Prostate gland (tissue), 2 donors: ENCODE measurements around the gene GRID2. TPM values are rescaled to one million over a fixed set of nuclear protein-coding genes. Genes with fewer than 3 reads are reported as not detected.

Source experiments
- DNase-seq: peaks from one replicate; pipeline ENCODE4 v3.0.0-alpha.2; 2019; ENCODE audit warnings: low spot score
- H3K27ac ChIP-seq, 2 donors: fragments of 200-600 bp; sonication (generic); 2 replicates each; pipeline ENCODE4 v1.5.1; 2017 to 2019
- H3K27me3 ChIP-seq: fragments of 200-600 bp; sonication (generic); replicated peaks from 2 replicates; pipeline ENCODE4 v1.5.1; 2019; ENCODE audit not compliant: insufficient read depth
- H3K36me3 ChIP-seq, 2 donors: fragments of 200-600 bp; sonication (generic); 1 replicate in 1 of 2; 2 replicates in 1 of 2; pipeline versions ENCODE4 v1.5.1 to v1.8.1; 2017 to 2019
- H3K4me1 ChIP-seq: fragments of 200-600 bp; sonication (generic); replicated peaks from 2 replicates; pipeline ENCODE4 v1.5.1; 2019
- H3K4me3 ChIP-seq, 2 donors: fragments of 200-600 bp; sonication (generic); 2 replicates each; pipeline ENCODE4 v1.5.1; 2017 to 2019
- H3K9me3 ChIP-seq: fragments of 200-600 bp; sonication (generic); 2 replicates; pipeline ENCODE4 v1.5.1; 2017
- CTCF ChIP-seq, 4 experiments: fragments of 200-600 bp in 2 of 4; fragments of 450-650 bp in 2 of 4; sonication (generic) in 2 of 4; IDR thresholded peaks; 1 replicate in 3 of 4; 2 replicates in 1 of 4; pipeline ENCODE4 v1.5.1; 2016 to 2019; ENCODE audit warnings: antibody characterized with exemption in 4 of 4, mild to moderate bottlenecking in 2 of 4, moderate library complexity in 2 of 4
- POLR2A ChIP-seq: fragments of 450-650 bp; IDR thresholded peaks from one replicate; pipeline ENCODE4 v1.6.1; 2016; ENCODE audit warnings: antibody characterized with exemption, mild to moderate bottlenecking
- POLR2AphosphoS5 ChIP-seq: sonication (generic); formaldehyde crosslinking; IDR thresholded peaks from one replicate; pipeline ENCODE4 v1.6.1; 2017; ENCODE audit warnings: antibody characterized with exemption
- whole genome bisulfite sequencing: methylation state at CpG from one replicate; pipeline ENCODE4 v1.1.5; 2018; 5-methylcytosine and 5-hydroxymethylcytosine counted together
- intact Hi-C: fragments of 100-400 bp; cut with DNase I; formaldehyde crosslinking; loops from one replicate; pipeline ENCODE4 v1.14.2; 2022
- total RNA-seq, 2 donors: library from RNA; depleted of rRNA; stranded (reverse); fragments of >200 nt; gene quantifications; one replicate each; pipeline ENCODE4 v1.1.0, GENCODE V29; 2016

GRID2 gene
- total RNA-seq, 2 donors from 2014 or later, result 0.09 to 11.0 TPM

DNA sequence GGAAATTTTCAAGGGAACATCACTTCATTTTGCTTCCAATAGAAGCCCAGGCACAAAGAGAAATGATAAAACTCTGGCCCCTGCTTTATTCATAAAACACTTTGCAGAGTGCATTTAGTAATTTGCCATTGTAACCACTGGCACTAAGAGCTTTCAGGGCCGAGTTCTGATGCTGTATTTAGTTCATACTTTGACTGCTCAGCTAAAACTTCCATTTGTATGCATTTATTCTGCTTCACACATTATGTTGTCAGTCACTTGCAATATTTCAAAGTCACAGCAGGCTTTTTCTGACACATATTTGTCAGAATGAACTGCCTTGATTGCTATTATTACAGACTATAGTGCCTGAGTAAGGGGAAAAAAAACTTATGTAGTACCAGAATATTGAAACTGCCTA is 1350.4 kb downstream of the GRID2 start:
- no peaks in the 10 kb centered on the region for H3K9me3 ChIP-seq
- no peaks in the 10 kb centered on the region for H3K4me1 ChIP-seq
- H3K27me3 ChIP-seq, result no peaks in the 10 kb centered on the region
- no peaks in the 10 kb centered on the region for H3K36me3 ChIP-seq
- H3K27ac ChIP-seq, result no peak overlapping the region
- intact Hi-C loops, result no loop called here
- WGBS, result 74% methylated on average over 1 of the region's 1 CpG
- TF ChIP-seq CTCF (IDR thresholded peaks at IDR 0.05) (no peak), POLR2AphosphoS5 (no peak), POLR2A (no peak)
- H3K4me3 ChIP-seq, result no peak overlapping the region
- DNase-seq, result no peak

GRCh38 chr4:93657527-93657926 is 1353.8 kb downstream of the GRID2 start:
- TF ChIP-seq CTCF (IDR thresholded peaks at IDR 0.05) (no peak), POLR2AphosphoS5 (no peak), POLR2A (no peak)
- H3K27ac ChIP-seq, result no peak overlapping the region
- H3K4me3 ChIP-seq, result no peak overlapping the region
- WGBS, result 76% methylated on average over 2 of the region's 2 CpGs
- H3K27me3 ChIP-seq, result no peaks in the 10 kb centered on the region
- intact Hi-C loops, result no loop called here
- H3K9me3 ChIP-seq, result no peaks in the 10 kb centered on the region
- no peaks in the 10 kb centered on the region for H3K36me3 ChIP-seq
- no peak for DNase-seq
- no peaks in the 10 kb centered on the region for H3K4me1 ChIP-seq

GRCh38 chr4:93658443-93658842 is 1354.7 kb downstream of the GRID2 start:
- WGBS, result 61% methylated on average over 3 of the region's 3 CpGs
- intact Hi-C loops, result no loop called here
- no peak overlapping the region for H3K27ac ChIP-seq
- DNase-seq, result no peak
- H3K4me1 ChIP-seq, result no peaks in the 10 kb centered on the region
- TF ChIP-seq CTCF (IDR thresholded peaks at IDR 0.05) (no peak), POLR2A (no peak), POLR2AphosphoS5 (no peak)
- H3K27me3 ChIP-seq, result no peaks in the 10 kb centered on the region
- no peaks in the 10 kb centered on the region for H3K9me3 ChIP-seq
- no peak overlapping the region for H3K4me3 ChIP-seq
- no peaks in the 10 kb centered on the region for H3K36me3 ChIP-seq

- WGBS, result 77% methylated on average over 2 of the region's 2 CpGs
- Histone ChIP-seq H3K4me3 (no peak overlapping the region), H3K27me3 (no peaks in the 10 kb centered on the region), H3K4me1 (no peaks in the 10 kb centered on the region), H3K36me3 (no peaks in the 10 kb centered on the region), H3K9me3 (no peaks in the 10 kb centered on the region), H3K27ac (no peak overlapping the region)
- TF ChIP-seq CTCF (IDR thresholded peaks at IDR 0.05) (no peak), POLR2AphosphoS5 (no peak), POLR2A (no peak)
- DNase-seq, result no peak
- intact Hi-C loops, result no loop called here
Measured at GRCh38 chr4:93659629-93660028, 1355.9 kb downstream of the GRID2 start.

DNA sequence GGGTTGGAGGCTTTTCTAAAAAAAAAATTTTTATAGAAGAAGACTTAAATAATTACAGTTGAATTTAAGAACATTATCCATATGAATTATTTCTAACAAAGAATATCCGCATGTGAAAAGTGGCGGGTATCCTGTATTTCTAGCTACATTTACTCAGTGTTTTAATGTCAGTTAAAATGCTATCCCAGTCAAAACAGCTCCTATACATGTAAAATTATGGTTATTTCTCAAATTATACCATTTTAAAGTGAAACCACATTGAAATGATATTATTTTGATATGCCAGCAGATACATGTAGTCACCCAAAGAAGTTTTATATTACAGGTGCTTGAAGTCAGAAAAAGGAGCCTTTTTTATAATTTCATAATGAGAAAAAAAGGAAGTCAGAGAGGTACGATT is 1356.3 kb downstream of the GRID2 start:
- Histone ChIP-seq H3K27ac (no peak overlapping the region), H3K4me3 (no peak overlapping the region), H3K9me3 (no peaks in the 10 kb centered on the region), H3K36me3 (no peaks in the 10 kb centered on the region), H3K4me1 (no peaks in the 10 kb centered on the region), H3K27me3 (no peaks in the 10 kb centered on the region)
- intact Hi-C loops, result no loop called here
- no peak for DNase-seq
- TF ChIP-seq POLR2AphosphoS5 (no peak), POLR2A (no peak), CTCF (IDR thresholded peaks at IDR 0.05) (no peak)
- 96% methylated on average over 3 of the region's 3 CpGs for WGBS
